ENCODE measurements around the gene MLEC. TPM values are rescaled to one million over a fixed set of nuclear protein-coding genes. Genes with fewer than 3 reads are reported as not detected.

Gene MLEC
- total and polyA plus RNA-seq, 9 of the 15 experiments (the other 6 are each of a cell fraction or from before 2014, with no cell fraction given): 18.5 to 108 (median 57.8) TPM

- TF ChIP-seq SREBF2 (CRISPR knock-in tag; IDR thresholded peaks at IDR 0.05): peak; percentile 39; the same call in 1 of the 2 replicates
- TF ChIP-seq ESRRB (CRISPR knock-in tag; IDR thresholded peaks at IDR 0.05; ENCODE audit: borderline replicate concordance): peak; percentile 29; the same call in 1 of the 2 replicates
- peak; percentile 72; the same call in 1 of the 2 replicates for TF ChIP-seq XRCC5 (IDR thresholded peaks at IDR 0.05; ENCODE audit: low read depth, low read length)
- TF ChIP-seq ZNF280A (IDR thresholded peaks at IDR 0.05; ENCODE audit: low read depth, partially characterized antibody): no peak
- TF ChIP-seq NCOA4 (IDR thresholded peaks at IDR 0.05; ENCODE audit: partially characterized antibody): no peak
- TF ChIP-seq MNT (conservative IDR thresholded peaks at IDR 0.05): peak; percentile 82 to 92
- TF ChIP-seq U2AF1 (optimal IDR thresholded peaks at IDR 0.05; ENCODE audit: low read depth, low read length): peak; percentile 33
- TF ChIP-seq FOSL1 (tag; conservative IDR thresholded peaks at IDR 0.05): peak; percentile 32; the same call in 1 of the 2 replicates
- peak; percentile 89 for TF ChIP-seq ARID4B (CRISPR knock-in tag; IDR thresholded peaks at IDR 0.05)
- no peak for TF ChIP-seq ZNF561 (CRISPR knock-in tag; conservative IDR thresholded peaks at IDR 0.05)
- peak in 2 of 3 experiments; percentile 56 to 77 for TF ChIP-seq YY1 (IDR thresholded peaks at IDR 0.05; ENCODE audit: borderline replicate concordance in 1 of 3, control insufficient read depth in 1 of 3, extremely low read depth in 1 of 3, insufficient read depth in 3 of 3, insufficient read length in 1 of 3, insufficient replicate concordance in 2 of 3, low read depth in 1 of 3, low read length in 2 of 3)
- no peak for TF ChIP-seq EZH2 (IDR thresholded peaks at IDR 0.05; ENCODE audit: borderline replicate concordance, low read depth, low read length)
- no peak for TF ChIP-seq SMARCA5 (IDR thresholded peaks at IDR 0.05)
- TF ChIP-seq ZNF695 (CRISPR knock-in tag; IDR thresholded peaks at IDR 0.05): no peak
- no peak for TF ChIP-seq ZNF431 (CRISPR knock-in tag; IDR thresholded peaks at IDR 0.05)
- no peak for TF ChIP-seq E2F4 (CRISPR knock-in tag; IDR thresholded peaks at IDR 0.05; ENCODE audit: low read depth)
- TF ChIP-seq SMC3 (conservative IDR thresholded peaks at IDR 0.05; ENCODE audit: insufficient read depth, low read depth, low read length): no peak; the same call in 1 of the 2 replicates
Observed at GRCh38 chr12:120686690-120687577, at the start of gene MLEC (continued).
